RWPE1 (cell line): Measurements from ENCODE around the gene RFTN1.

ENCODE experiments used
- CTCF ChIA-PET: fragments of 350-600 bp; sonication (Branson Sonifier 250); formaldehyde crosslinking; extraction: SDS; loops from one replicate; lab custom pipeline; 2021; lab: Yijun Ruan, JAX
- POLR2A ChIA-PET: fragments of 400-600 bp; formaldehyde crosslinking; extraction: SDS; loops from one replicate; lab custom pipeline; 2020; ENCODE audit warnings: antibody characterized with exemption; ENCODE audit not compliant: low non-redundant PET; lab: Yijun Ruan, JAX
- DNase-seq: peaks from one replicate; pipeline ENCODE4 v3.0.0; 2012; ENCODE audit warnings: low spot score
- H3K27ac ChIP-seq: fragments of 450-650 bp; 2 replicates; pipeline ENCODE4 v1.5.1; 2017
- CTCF ChIP-seq: fragments of 450-650 bp; conservative IDR thresholded peaks from 2 replicates; pipeline ENCODE4 v1.5.1; 2017; ENCODE audit warnings: low read depth, mild to moderate bottlenecking

The RFTN1 gene

GRCh38 chr3:16504242-16504641, 9.3 kb downstream of the RFTN1 start:
- no peak overlapping the region for H3K27ac ChIP-seq
- no peak for TF ChIP-seq CTCF
- ChIA-PET CTCF (interaction anchor here (0.5 to 0.7 kb wide), 2 partner anchors 13 to 17 kb away, joined by 3 to 4 read pairs; no protein-coding TSS in a partner anchor), POLR2A (no interaction called here)
- DNase-seq, result no peak

GRCh38 chr3:16503191-16503776, 10.2 kb downstream of the RFTN1 start:
- POLR2A ChIA-PET, result no interaction called here
- DNase-seq, result no peak
- no peak for TF ChIP-seq CTCF

GRCh38 chr3:16502347-16502908, 11.1 kb downstream of the RFTN1 start:
- no peak overlapping the region for H3K27ac ChIP-seq
- DNase-seq, result no peak
- CTCF ChIA-PET, result no interaction called here
- POLR2A ChIA-PET, result no interaction called here
- no peak for TF ChIP-seq CTCF

More at GRCh38 chr3:16503191-16503776, 10.2 kb downstream of the RFTN1 start:
- H3K27ac ChIP-seq, result no peak overlapping the region
- CTCF ChIA-PET, result no interaction called here

GRCh38 chr3:16501376-16501775, 12.1 kb downstream of the RFTN1 start:
- POLR2A ChIA-PET, result no interaction called here
- CTCF ChIA-PET, result interaction anchor here (0.6 kb wide), 1 partner anchor 12 kb away, joined by 3 read pairs; no protein-coding TSS in a partner anchor

GRCh38 chr3:16500911-16501310, 12.6 kb downstream of the RFTN1 start:
- ChIA-PET CTCF (interaction anchor here (0.6 kb wide), 1 partner anchor 12 kb away, joined by 3 read pairs; no protein-coding TSS in a partner anchor), POLR2A (no interaction called here)
- TF ChIP-seq CTCF, result no peak

More at GRCh38 chr3:16501376-16501775, 12.1 kb downstream of the RFTN1 start:
- H3K27ac ChIP-seq, result no peak overlapping the region
- TF ChIP-seq CTCF, result no peak
- no peak for DNase-seq

DNA sequence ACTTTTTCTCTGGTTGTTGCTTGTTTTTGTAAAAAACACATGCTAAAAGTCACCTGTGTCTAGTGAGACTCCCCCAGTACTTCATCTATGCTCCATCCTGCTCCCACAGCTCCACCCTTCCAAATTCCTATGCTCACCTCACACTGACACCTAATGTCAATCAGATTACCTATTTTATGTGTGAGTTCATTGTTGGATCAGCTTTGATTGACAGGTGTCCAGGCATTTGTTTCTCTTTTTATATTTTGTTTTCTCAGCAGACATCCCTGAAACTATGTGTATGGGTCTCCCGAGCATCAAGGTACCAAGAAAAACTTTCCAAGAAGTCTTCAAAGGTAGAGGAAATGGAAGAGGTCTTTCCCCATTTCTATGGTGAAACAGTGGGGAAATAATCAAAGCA, 13.4 kb downstream of the RFTN1 start:
- no peak for TF ChIP-seq CTCF
- DNase-seq, result no peak
- no peak overlapping the region for H3K27ac ChIP-seq
- POLR2A ChIA-PET, result no interaction called here
- CTCF ChIA-PET, result no interaction called here

More at GRCh38 chr3:16500911-16501310, 12.6 kb downstream of the RFTN1 start:
- no peak overlapping the region for H3K27ac ChIP-seq
- DNase-seq, result no peak
